Neural progenitor cell (in vitro differentiated cells): ENCODE measurements around the gene GPR151.

ENCODE experiments used
- CTCF ChIP-seq: fragments of 200-600 bp; sonication (generic); IDR thresholded peaks from 2 replicates; pipeline ENCODE4 v1.5.1; 2017; ENCODE audit warnings: antibody characterized with exemption, mild to moderate bottlenecking
- EZH2 ChIP-seq: fragments of 200-600 bp; sonication (generic); IDR thresholded peaks from 2 replicates; pipeline ENCODE4 v1.6.1; 2017; ENCODE audit warnings: antibody characterized with exemption, mild to moderate bottlenecking, moderate library complexity

DNA sequence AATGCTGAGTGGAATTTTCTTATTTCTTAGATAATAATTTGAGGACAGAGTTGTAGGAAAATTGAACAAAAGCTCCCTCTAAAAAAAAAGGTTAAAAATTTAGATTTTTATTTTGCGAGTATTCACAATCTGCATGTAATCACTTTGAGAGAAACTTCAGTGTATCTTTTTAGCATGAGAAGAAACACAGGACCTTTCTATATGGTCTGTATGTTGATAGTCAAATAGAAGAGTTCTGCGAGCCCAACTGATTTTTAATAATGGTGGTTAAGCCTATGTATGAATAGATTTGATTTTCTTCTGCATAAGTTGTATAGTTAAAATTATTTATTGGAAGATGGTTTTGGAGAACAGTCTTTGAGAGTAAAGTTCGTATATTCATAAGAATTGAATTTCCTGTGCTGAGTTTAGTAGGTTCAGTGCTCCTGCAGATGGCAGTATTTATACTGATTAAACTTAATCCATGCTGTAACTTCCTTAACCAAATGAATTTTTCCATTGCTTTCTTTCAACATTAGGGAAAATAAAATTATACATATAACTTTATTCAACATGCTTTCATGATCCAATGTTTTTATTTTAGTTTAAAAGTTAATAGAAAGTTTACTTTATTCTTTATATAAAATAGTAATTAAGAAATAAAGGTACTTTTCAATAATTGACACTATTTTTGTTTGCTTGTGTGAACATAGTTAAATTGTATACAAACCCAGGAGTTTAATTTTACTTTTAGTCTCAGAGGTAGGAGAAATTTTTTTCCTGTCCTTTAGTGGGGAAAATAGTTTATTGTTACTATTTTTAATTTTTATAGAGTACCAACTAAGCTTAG is 49.3 kb downstream of the GPR151 start:
- TF ChIP-seq CTCF (peak; percentile 48), EZH2 (no peak)
